Measurements from ENCODE around the gene LSM5. TPM values are rescaled to one million over a fixed set of nuclear protein-coding genes. Genes with fewer than 3 reads are reported as not detected.

Gene LSM5
- total RNA-seq, 1 experiment from 2014 or later, result 108 TPM

DNA sequence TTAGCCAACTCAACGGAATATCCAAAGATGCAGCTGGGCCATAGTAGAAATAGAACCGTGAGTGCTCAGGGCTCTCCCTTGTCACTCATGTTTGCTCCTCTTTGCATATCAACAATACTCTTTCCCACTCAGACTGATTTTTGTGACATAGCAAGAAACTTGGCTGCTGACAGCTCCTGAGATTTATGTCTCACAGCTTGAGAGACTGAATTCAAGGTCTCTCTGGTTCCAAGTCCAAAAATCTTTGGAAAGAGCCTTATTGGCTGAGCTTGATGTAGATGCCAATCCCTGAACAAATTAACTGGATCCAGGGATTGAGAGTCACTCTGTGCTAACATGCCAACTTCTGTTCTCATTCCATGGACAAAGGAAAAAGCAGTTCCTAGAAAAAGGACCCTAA, 30.4 kb downstream of the LSM5 start:
- Mint-ChIP-seq H3K27ac (no peak overlapping the region), H3K27me3 (ENCODE audit: low read depth) (no peaks in the 10 kb centered on the region), H3K4me1 (peaks cover 20% of the 10 kb centered on the region in 2 experiments), H3K9me3 (no peaks in the 10 kb centered on the region; a peak in 2 of 5 replicates), H3K36me3 (ENCODE audit: insufficient read depth in 1 of 3, low read depth in 3 of 3) (peaks cover 2 to 19% (median 11%) of the 10 kb centered on the region in 3 experiments; a peak in 5 of 7 replicates), H3K4me3 (no peak overlapping the region)
- no peak overlapping the region for H2BK12ac ChIP-seq (ENCODE audit: insufficient read length, low read depth, low read length)
- H3K27ac ChIP-seq (ENCODE audit: insufficient read length, low read depth, low read length), result no peak overlapping the region
- H3K79me2 ChIP-seq (ENCODE audit: insufficient read depth, low read length), result no peaks in the 10 kb centered on the region
- H3K23me2 ChIP-seq (ENCODE audit: insufficient read length, low read depth, low read length, poor library complexity, severe bottlenecking), result no peaks in the 10 kb centered on the region
- no peak overlapping the region for H2BK15ac ChIP-seq (ENCODE audit: low read depth, low read length)
- H4K20me1 ChIP-seq (ENCODE audit: control insufficient read depth, insufficient read depth, insufficient read length), result no peaks in the 10 kb centered on the region
- H3K9ac ChIP-seq (ENCODE audit: extremely low read depth, insufficient read length, low read length), result no peak overlapping the region
- H3K23ac ChIP-seq (ENCODE audit: insufficient read length, low read depth, low read length), result no peak overlapping the region
- no peaks in the 10 kb centered on the region for H3K27me3 ChIP-seq (ENCODE audit: insufficient read depth, low read length)
- H4K8ac ChIP-seq (replicated peaks; ENCODE audit: insufficient read length, low read depth, low read length), result no peak overlapping the region
- H3K14ac ChIP-seq (ENCODE audit: insufficient read depth, low read length), result no peak overlapping the region
- H3K79me1 ChIP-seq (ENCODE audit: insufficient read depth, low read depth, low read length, poor library complexity, severe bottlenecking), result no peaks in the 10 kb centered on the region
- H4K91ac ChIP-seq (ENCODE audit: insufficient read length, low read depth, low read length), result no peak overlapping the region
- H3K9me3 ChIP-seq (ENCODE audit: control insufficient read depth, low read depth, low read length), result no peaks in the 10 kb centered on the region
- no peak overlapping the region for H2AK5ac ChIP-seq (ENCODE audit: insufficient read length, low read length)
- no peak overlapping the region for H2BK20ac ChIP-seq (ENCODE audit: low read depth, low read length, poor library complexity, severe bottlenecking)
- H3K56ac ChIP-seq (ENCODE audit: insufficient read length, low read depth, low read length), result no peak overlapping the region
- no peak overlapping the region for H2AFZ ChIP-seq (ENCODE audit: low read length)
- no peak overlapping the region for H3K4ac ChIP-seq (ENCODE audit: low read depth, low read length)
- no peak overlapping the region for H4K5ac ChIP-seq (ENCODE audit: insufficient read length, low read depth, low read length)
- no CpG with 5 or more reads among the region's 2 CpGs for WGBS (ENCODE audit: extremely low coverage, insufficient read length, low lambda C conversion rate)
- no peak overlapping the region for H2BK120ac ChIP-seq (ENCODE audit: low read depth, low read length, poor library complexity, severe bottlenecking)
- no peak overlapping the region for H3T11ph ChIP-seq (ENCODE audit: low read length)
- no peak overlapping the region for H3K4me2 ChIP-seq (ENCODE audit: insufficient read depth, insufficient read length, low read length)
- H3K18ac ChIP-seq (ENCODE audit: insufficient read length, low read depth, low read length), result no peak overlapping the region
- no peaks in the 10 kb centered on the region for H3K4me1 ChIP-seq (ENCODE audit: insufficient read depth, low read length)
- no peak overlapping the region for H2BK5ac ChIP-seq (ENCODE audit: insufficient read length, low read length)
- TF ChIP-seq, protein P1, sequence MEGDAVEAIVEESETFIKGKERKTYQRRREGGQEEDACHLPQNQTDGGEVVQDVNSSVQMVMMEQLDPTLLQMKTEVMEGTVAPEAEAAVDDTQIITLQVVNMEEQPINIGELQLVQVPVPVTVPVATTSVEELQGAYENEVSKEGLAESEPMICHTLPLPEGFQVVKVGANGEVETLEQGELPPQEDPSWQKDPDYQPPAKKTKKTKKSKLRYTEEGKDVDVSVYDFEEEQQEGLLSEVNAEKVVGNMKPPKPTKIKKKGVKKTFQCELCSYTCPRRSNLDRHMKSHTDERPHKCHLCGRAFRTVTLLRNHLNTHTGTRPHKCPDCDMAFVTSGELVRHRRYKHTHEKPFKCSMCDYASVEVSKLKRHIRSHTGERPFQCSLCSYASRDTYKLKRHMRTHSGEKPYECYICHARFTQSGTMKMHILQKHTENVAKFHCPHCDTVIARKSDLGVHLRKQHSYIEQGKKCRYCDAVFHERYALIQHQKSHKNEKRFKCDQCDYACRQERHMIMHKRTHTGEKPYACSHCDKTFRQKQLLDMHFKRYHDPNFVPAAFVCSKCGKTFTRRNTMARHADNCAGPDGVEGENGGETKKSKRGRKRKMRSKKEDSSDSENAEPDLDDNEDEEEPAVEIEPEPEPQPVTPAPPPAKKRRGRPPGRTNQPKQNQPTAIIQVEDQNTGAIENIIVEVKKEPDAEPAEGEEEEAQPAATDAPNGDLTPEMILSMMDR (conservative IDR thresholded peaks at IDR 0.05), result no peak
- DNase-seq, result no peak

Measured in H9 (cell line).